Measurements from ENCODE around the gene ARHGAP10.

DNA sequence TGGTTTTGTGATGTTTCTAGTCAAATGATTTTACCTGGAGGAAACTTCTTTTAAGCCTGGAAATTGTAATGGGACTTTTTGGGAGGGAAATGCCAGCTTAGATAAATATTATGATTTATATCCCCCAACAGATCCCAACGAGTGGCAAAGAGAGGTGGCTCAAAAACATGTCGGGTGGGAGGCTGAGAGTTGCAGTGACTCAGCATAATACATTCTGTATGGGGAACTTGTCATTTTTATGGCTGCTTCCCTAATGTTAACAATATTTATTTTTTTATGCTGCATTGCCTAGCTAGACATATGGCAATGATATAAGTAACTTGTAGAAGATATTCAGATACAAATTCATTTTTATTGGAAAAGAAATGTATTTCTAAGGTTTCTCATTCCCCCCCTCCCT lies 219.0 kb downstream of the ARHGAP10 start:
- no peak for TF ChIP-seq TAF1 (IDR thresholded peaks at IDR 0.05; ENCODE audit: low read depth)
- no peak for TF ChIP-seq RAD21 (IDR thresholded peaks at IDR 0.05; ENCODE audit: low read depth)
- TF ChIP-seq YY1 (IDR thresholded peaks at IDR 0.05; ENCODE audit: low read depth) = no peak
- no peak for TF ChIP-seq FOXM1 (IDR thresholded peaks at IDR 0.05; ENCODE audit: borderline replicate concordance, low read depth)
- no peak for TF ChIP-seq CREB1 (IDR thresholded peaks at IDR 0.05; ENCODE audit: low read depth)
- TF ChIP-seq EP300 (IDR thresholded peaks at IDR 0.05; ENCODE audit: borderline replicate concordance) = no peak
- no peak for TF ChIP-seq TCF12 (IDR thresholded peaks at IDR 0.05; ENCODE audit: low read depth)
- no peak for TF ChIP-seq EGR1 (IDR thresholded peaks at IDR 0.05)
- TF ChIP-seq, protein P1, sequence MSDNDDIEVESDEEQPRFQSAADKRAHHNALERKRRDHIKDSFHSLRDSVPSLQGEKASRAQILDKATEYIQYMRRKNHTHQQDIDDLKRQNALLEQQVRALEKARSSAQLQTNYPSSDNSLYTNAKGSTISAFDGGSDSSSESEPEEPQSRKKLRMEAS (IDR thresholded peaks at IDR 0.05) = no peak
- TF ChIP-seq CEBPB (IDR thresholded peaks at IDR 0.05) = no peak
- no peak for TF ChIP-seq NFIC (IDR thresholded peaks at IDR 0.05)
- TF ChIP-seq, protein P2, sequence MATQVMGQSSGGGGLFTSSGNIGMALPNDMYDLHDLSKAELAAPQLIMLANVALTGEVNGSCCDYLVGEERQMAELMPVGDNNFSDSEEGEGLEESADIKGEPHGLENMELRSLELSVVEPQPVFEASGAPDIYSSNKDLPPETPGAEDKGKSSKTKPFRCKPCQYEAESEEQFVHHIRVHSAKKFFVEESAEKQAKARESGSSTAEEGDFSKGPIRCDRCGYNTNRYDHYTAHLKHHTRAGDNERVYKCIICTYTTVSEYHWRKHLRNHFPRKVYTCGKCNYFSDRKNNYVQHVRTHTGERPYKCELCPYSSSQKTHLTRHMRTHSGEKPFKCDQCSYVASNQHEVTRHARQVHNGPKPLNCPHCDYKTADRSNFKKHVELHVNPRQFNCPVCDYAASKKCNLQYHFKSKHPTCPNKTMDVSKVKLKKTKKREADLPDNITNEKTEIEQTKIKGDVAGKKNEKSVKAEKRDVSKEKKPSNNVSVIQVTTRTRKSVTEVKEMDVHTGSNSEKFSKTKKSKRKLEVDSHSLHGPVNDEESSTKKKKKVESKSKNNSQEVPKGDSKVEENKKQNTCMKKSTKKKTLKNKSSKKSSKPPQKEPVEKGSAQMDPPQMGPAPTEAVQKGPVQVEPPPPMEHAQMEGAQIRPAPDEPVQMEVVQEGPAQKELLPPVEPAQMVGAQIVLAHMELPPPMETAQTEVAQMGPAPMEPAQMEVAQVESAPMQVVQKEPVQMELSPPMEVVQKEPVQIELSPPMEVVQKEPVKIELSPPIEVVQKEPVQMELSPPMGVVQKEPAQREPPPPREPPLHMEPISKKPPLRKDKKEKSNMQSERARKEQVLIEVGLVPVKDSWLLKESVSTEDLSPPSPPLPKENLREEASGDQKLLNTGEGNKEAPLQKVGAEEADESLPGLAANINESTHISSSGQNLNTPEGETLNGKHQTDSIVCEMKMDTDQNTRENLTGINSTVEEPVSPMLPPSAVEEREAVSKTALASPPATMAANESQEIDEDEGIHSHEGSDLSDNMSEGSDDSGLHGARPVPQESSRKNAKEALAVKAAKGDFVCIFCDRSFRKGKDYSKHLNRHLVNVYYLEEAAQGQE (IDR thresholded peaks at IDR 0.05; ENCODE audit: low read depth) = no peak
- TF ChIP-seq, protein P3, sequence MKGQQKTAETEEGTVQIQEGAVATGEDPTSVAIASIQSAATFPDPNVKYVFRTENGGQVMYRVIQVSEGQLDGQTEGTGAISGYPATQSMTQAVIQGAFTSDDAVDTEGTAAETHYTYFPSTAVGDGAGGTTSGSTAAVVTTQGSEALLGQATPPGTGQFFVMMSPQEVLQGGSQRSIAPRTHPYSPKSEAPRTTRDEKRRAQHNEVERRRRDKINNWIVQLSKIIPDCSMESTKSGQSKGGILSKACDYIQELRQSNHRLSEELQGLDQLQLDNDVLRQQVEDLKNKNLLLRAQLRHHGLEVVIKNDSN (IDR thresholded peaks at IDR 0.05) = no peak
- TF ChIP-seq ZBTB7A (IDR thresholded peaks at IDR 0.05; ENCODE audit: low read depth) = no peak
